ENCODE measurements around the gene TMSB15B. TPM values are rescaled to one million over a fixed set of nuclear protein-coding genes. Genes with fewer than 3 reads are reported as not detected.
"Not testable (repeated sequence)": the region's sequence is repeated elsewhere in the genome, so short reads cannot be mapped to it uniquely, and the experiment has no call there.

TMSB15B gene
- 1 to 10 TPM; 1.0 to 1.9 TPM for total RNA-seq
- long read RNA-seq, partial matches to known transcripts: 1 of 1 reads
- long read RNA-seq, other reads (novel, unspliced or antisense): 0 of 1 reads

GRCh38 chrX:103962411-103963278, at the start of gene TMSB15B:
Gene TMSB15B (plus strand): TSS chrX:103962627.
- DNase-seq; intact Hi-C loops (cut with DNase I): not testable (repeated sequence)
- ATAC-seq: peak; percentile 86 to 98

GRCh38 chrX:103913356-103914020, 48.9 kb upstream of the TMSB15B start:
- intact Hi-C loops (cut with DNase I): no loop called here
- no peak for DNase-seq
- no peak for ATAC-seq

GRCh38 chrX:103918050-103918449, 44.4 kb upstream of the TMSB15B start:
- DNase-seq (peak; percentile 43), ATAC-seq (peak; percentile 77 to 86)
- intact Hi-C loops (cut with DNase I): no loop called here

GRCh38 chrX:103918571-103919269, 43.7 kb upstream of the TMSB15B start:
- peak; percentile 86 to 94 for ATAC-seq

GRCh38 chrX:103919270-103919637, 43.2 kb upstream of the TMSB15B start:
- intact Hi-C loops (cut with DNase I): no loop called here
- DNase-seq: no peak
- ATAC-seq: peak in 1 of 2 donors; percentile 77

More at GRCh38 chrX:103918571-103919269, 43.7 kb upstream of the TMSB15B start:
- intact Hi-C loops (cut with DNase I): no loop called here
- peak; percentile 75 for DNase-seq

GRCh38 chrX:103920515-103920914, 41.9 kb upstream of the TMSB15B start:
- intact Hi-C loops (cut with DNase I); DNase-seq; ATAC-seq: not testable (repeated sequence)

- ATAC-seq (no peak), DNase-seq (no peak)
- intact Hi-C loops (cut with DNase I): no loop called here
Measured at GRCh38 chrX:103927030-103927429, 35.4 kb upstream of the TMSB15B start.

- intact Hi-C loops (cut with DNase I): no loop called here
- no peak for ATAC-seq
- DNase-seq: no peak
Measured at GRCh38 chrX:103927633-103928032, 34.8 kb upstream of the TMSB15B start.

GRCh38 chrX:103932133-103932532, 30.3 kb upstream of the TMSB15B start:
- ATAC-seq: no peak
- DNase-seq: no peak
- intact Hi-C loops (cut with DNase I): no loop called here

- intact Hi-C loops (cut with DNase I); DNase-seq; ATAC-seq: not testable (repeated sequence)
Measured at GRCh38 chrX:103940257-103940656, 22.2 kb upstream of the TMSB15B start.

GRCh38 chrX:103941201-103941975, 21.0 kb upstream of the TMSB15B start:
- ATAC-seq (no peak), DNase-seq (no peak)
- intact Hi-C loops (cut with DNase I): no loop called here

- intact Hi-C loops (cut with DNase I): no loop called here
- no peak for ATAC-seq
- no peak for DNase-seq
Measured at GRCh38 chrX:103949506-103949905, 12.9 kb upstream of the TMSB15B start.

- no peak for ATAC-seq
- no peak for DNase-seq
- intact Hi-C loops (cut with DNase I): no loop called here
Measured at GRCh38 chrX:103953353-103953752, 9.1 kb upstream of the TMSB15B start.

- ATAC-seq: no peak
- DNase-seq: no peak
- intact Hi-C loops (cut with DNase I): no loop called here
Measured at GRCh38 chrX:103954259-103954658, 8.2 kb upstream of the TMSB15B start.

- intact Hi-C loops (cut with DNase I); ATAC-seq; DNase-seq: not testable (repeated sequence)
Measured at GRCh38 chrX:103960599-103960998, 1.8 kb upstream of the TMSB15B start.

- DNase-seq; ATAC-seq; intact Hi-C loops (cut with DNase I): not testable (repeated sequence)
Measured at GRCh38 chrX:103983508-103983907, 21.1 kb downstream of the TMSB15B start.

GRCh38 chrX:103999234-103999633, 36.8 kb downstream of the TMSB15B start:
- DNase-seq (no peak), ATAC-seq (no peak)
- intact Hi-C loops (cut with DNase I): no loop called here

GRCh38 chrX:104008831-104009230, 46.4 kb downstream of the TMSB15B start:
- DNase-seq (no peak), ATAC-seq (no peak)
- intact Hi-C loops (cut with DNase I): no loop called here

- intact Hi-C loops (cut with DNase I): no loop called here
- DNase-seq (no peak), ATAC-seq (no peak)
Measured at GRCh38 chrX:104013158-104013557, 50.7 kb downstream of the TMSB15B start.
